ENCODE measurements around the gene SCAF4.
"Not testable (repeated sequence)": the region's sequence is repeated elsewhere in the genome, so short reads cannot be mapped to it uniquely, and the experiment has no call there.

SCAF4 gene

GRCh38 chr21:31654340-31654739, 77.6 kb downstream of the SCAF4 start:
- Histone ChIP-seq H3K4me1 (ENCODE audit: low read depth, poor library complexity, severe bottlenecking) (peaks cover 4% of the 10 kb centered on the region), H3K27me3 (ENCODE audit: insufficient read depth, low read depth) (no peaks in the 10 kb centered on the region), H3K27ac (no peak overlapping the region), H2AFZ (ENCODE audit: low read depth) (no peak overlapping the region), H3K79me2 (ENCODE audit: insufficient read depth, low read depth) (no peaks in the 10 kb centered on the region), H3K9ac (no peak overlapping the region), H3K36me3 (ENCODE audit: insufficient read depth) (no peaks in the 10 kb centered on the region), H3K4me2 (no peak overlapping the region), H3K4me3 (IDR thresholded peaks at IDR 0.05; ENCODE audit: insufficient read depth, low read depth, low read length) (no peak overlapping the region), H4K20me1 (ENCODE audit: insufficient read depth) (no peaks in the 10 kb centered on the region)
- TF ChIP-seq, protein P1, sequence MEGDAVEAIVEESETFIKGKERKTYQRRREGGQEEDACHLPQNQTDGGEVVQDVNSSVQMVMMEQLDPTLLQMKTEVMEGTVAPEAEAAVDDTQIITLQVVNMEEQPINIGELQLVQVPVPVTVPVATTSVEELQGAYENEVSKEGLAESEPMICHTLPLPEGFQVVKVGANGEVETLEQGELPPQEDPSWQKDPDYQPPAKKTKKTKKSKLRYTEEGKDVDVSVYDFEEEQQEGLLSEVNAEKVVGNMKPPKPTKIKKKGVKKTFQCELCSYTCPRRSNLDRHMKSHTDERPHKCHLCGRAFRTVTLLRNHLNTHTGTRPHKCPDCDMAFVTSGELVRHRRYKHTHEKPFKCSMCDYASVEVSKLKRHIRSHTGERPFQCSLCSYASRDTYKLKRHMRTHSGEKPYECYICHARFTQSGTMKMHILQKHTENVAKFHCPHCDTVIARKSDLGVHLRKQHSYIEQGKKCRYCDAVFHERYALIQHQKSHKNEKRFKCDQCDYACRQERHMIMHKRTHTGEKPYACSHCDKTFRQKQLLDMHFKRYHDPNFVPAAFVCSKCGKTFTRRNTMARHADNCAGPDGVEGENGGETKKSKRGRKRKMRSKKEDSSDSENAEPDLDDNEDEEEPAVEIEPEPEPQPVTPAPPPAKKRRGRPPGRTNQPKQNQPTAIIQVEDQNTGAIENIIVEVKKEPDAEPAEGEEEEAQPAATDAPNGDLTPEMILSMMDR (conservative IDR thresholded peaks at IDR 0.05; ENCODE audit: low read depth, low read length): no peak

- not testable (repeated sequence) for H2AFZ ChIP-seq (ENCODE audit: low read depth); H3K9ac ChIP-seq; H4K20me1 ChIP-seq (ENCODE audit: insufficient read depth); H3K36me3 ChIP-seq (ENCODE audit: insufficient read depth); H3K4me1 ChIP-seq (ENCODE audit: low read depth, poor library complexity, severe bottlenecking); H3K27me3 ChIP-seq (ENCODE audit: insufficient read depth, low read depth); H3K4me2 ChIP-seq; H3K79me2 ChIP-seq (ENCODE audit: insufficient read depth, low read depth); H3K27ac ChIP-seq; H3K4me3 ChIP-seq (IDR thresholded peaks at IDR 0.05; ENCODE audit: insufficient read depth, low read depth, low read length)
These were observed 80.4 kb downstream of the SCAF4 start for GRCh38 chr21:31651491-31651890.

DNA sequence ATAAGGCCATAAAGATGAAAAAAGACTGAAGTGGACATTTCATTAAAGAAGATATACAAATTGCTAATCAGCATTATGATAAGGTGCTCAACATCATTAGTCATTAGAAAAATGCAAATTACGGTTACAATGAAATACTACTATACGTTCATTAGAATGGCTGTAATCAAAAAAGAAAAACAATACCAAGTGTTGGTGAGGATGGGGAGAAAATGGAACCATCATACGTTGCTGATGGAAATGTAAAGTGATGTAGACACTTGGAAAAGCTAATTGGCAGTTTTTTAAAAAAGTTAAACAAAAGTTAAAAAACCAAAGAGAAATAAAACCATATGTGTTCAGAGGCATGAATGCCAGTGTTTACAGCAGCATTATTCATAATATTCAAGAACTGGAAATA, 81.0 kb downstream of the SCAF4 start:
- Histone ChIP-seq H2AFZ (ENCODE audit: low read depth) (no peak overlapping the region), H3K27ac (no peak overlapping the region), H4K20me1 (ENCODE audit: insufficient read depth) (no peaks in the 10 kb centered on the region), H3K36me3 (ENCODE audit: insufficient read depth) (no peaks in the 10 kb centered on the region), H3K9ac (no peak overlapping the region), H3K4me1 (ENCODE audit: low read depth, poor library complexity, severe bottlenecking) (no peaks in the 10 kb centered on the region), H3K79me2 (ENCODE audit: insufficient read depth, low read depth) (no peaks in the 10 kb centered on the region), H3K27me3 (ENCODE audit: insufficient read depth, low read depth) (no peaks in the 10 kb centered on the region), H3K4me2 (no peak overlapping the region), H3K4me3 (IDR thresholded peaks at IDR 0.05; ENCODE audit: insufficient read depth, low read depth, low read length) (no peak overlapping the region)
- TF ChIP-seq, protein P1 (conservative IDR thresholded peaks at IDR 0.05; ENCODE audit: low read depth, low read length): no peak

GRCh38 chr21:31647650-31648049, 84.3 kb downstream of the SCAF4 start:
- no peaks in the 10 kb centered on the region for H3K27me3 ChIP-seq (ENCODE audit: insufficient read depth, low read depth)
- no peaks in the 10 kb centered on the region for H4K20me1 ChIP-seq (ENCODE audit: insufficient read depth)
- no peak overlapping the region for H3K27ac ChIP-seq
- H3K79me2 ChIP-seq (ENCODE audit: insufficient read depth, low read depth): no peaks in the 10 kb centered on the region
- H3K4me2 ChIP-seq: no peak overlapping the region
- no peaks in the 10 kb centered on the region for H3K4me1 ChIP-seq (ENCODE audit: low read depth, poor library complexity, severe bottlenecking)
- no peak overlapping the region for H3K9ac ChIP-seq
- H3K36me3 ChIP-seq (ENCODE audit: insufficient read depth): no peaks in the 10 kb centered on the region
- TF ChIP-seq, protein P1 (conservative IDR thresholded peaks at IDR 0.05; ENCODE audit: low read depth, low read length): no peak
- no peak overlapping the region for H2AFZ ChIP-seq (ENCODE audit: low read depth)
- H3K4me3 ChIP-seq (IDR thresholded peaks at IDR 0.05; ENCODE audit: insufficient read depth, low read depth, low read length): no peak overlapping the region

DNA sequence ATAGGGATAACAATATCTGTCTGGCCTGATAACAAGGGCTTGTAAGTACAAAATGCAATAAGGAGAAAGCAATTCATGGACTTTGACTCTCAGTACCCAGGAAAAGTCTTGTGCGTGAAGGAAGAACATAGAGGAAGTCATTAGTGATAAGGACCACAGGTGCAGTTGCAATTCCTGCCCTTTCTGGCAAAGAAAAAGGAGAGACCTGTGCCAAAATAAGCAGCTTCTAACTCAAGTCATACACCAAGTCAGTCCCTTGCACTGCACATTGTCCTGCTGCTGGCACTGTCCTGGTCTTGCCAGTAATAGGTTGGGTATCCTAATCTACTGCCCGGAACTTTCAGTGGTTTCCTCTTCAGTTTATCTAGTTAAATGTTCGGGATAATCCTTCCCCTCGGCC, 87.3 kb downstream of the SCAF4 start:
- no peak overlapping the region for H3K4me3 ChIP-seq (IDR thresholded peaks at IDR 0.05; ENCODE audit: insufficient read depth, low read depth, low read length)
- no peaks in the 10 kb centered on the region for H3K27me3 ChIP-seq (ENCODE audit: insufficient read depth, low read depth)
- H3K9ac ChIP-seq: no peak overlapping the region
- no peaks in the 10 kb centered on the region for H4K20me1 ChIP-seq (ENCODE audit: insufficient read depth)
- H3K36me3 ChIP-seq (ENCODE audit: insufficient read depth): no peaks in the 10 kb centered on the region
- H3K27ac ChIP-seq: no peak overlapping the region
- H2AFZ ChIP-seq (ENCODE audit: low read depth): no peak overlapping the region
- H3K4me2 ChIP-seq: no peak overlapping the region
- TF ChIP-seq, protein P1 (conservative IDR thresholded peaks at IDR 0.05; ENCODE audit: low read depth, low read length): no peak
- H3K79me2 ChIP-seq (ENCODE audit: insufficient read depth, low read depth): no peaks in the 10 kb centered on the region
- H3K4me1 ChIP-seq (ENCODE audit: low read depth, poor library complexity, severe bottlenecking): no peaks in the 10 kb centered on the region

Data from KMS-11 (cell line).